Endothelial cell of umbilical vein (primary cell): Measurements from ENCODE around the gene BLOC1S6. TPM values are rescaled to one million over a fixed set of nuclear protein-coding genes. Genes with fewer than 3 reads are reported as not detected.

Experiments used
- BruUV-seq: library from RNA; stranded (reverse); fragments of 400-500 nt; replicated peaks from 2 replicates; lab custom pipeline; 2021; lab: Mats Ljungman, UMichigan
- CTCF ChIA-PET: fragments of 300-600, 350-600 bp; sonication (Branson Sonifier 250); formaldehyde crosslinking; loops from one replicate; lab custom pipeline; 2021; ENCODE audit warnings: antibody characterized with exemption, inconsistent platforms; lab: Charles Lee
- POLR2A ChIA-PET: fragments of 300-600, 350-600 bp; sonication (Branson Sonifier 250); formaldehyde crosslinking; loops from one replicate; lab custom pipeline; 2021; ENCODE audit warnings: antibody characterized with exemption, inconsistent platforms; lab: Charles Lee
- DNase-seq: peaks from one replicate; pipeline ENCODE4 v3.0.0-alpha.2; 2011; ENCODE audit warnings: low read depth, low spot score
- FAIRE-seq: peaks from 2 replicates; lab custom pipeline; 2011; peaks lifted over from hg19 to GRCh38; lab: Jason Lieb, UNC
- H2AFZ ChIP-seq: 2 replicates; pipeline ENCODE4 v1.6.0; 2012; ENCODE audit warnings: low read depth, low read length, control low read depth, inconsistent platforms
- H3K27ac ChIP-seq: 2 replicates; pipeline ENCODE4 v1.5.1; 2011; ENCODE audit warnings: low read depth, mild to moderate bottlenecking, control low read depth, low read length, moderate library complexity; ENCODE audit not compliant: insufficient read depth
- H3K27me3 ChIP-seq, 2 experiments: 2 replicates each; pipeline versions ENCODE4 v1.6.0 to v1.6.1; 2011; ENCODE audit warnings: low read length in 2 of 2, mixed read lengths in 1 of 2; ENCODE audit not compliant: control insufficient read depth in 2 of 2, insufficient read depth in 2 of 2
- H3K36me3 ChIP-seq, 2 experiments: 2 replicates in 1 of 2; 3 replicates in 1 of 2; pipeline ENCODE4 v1.5.1; 2011; ENCODE audit warnings: low read length in 2 of 2, mild to moderate bottlenecking in 1 of 2, moderate library complexity in 1 of 2; ENCODE audit not compliant: control insufficient read depth in 2 of 2, insufficient read depth in 2 of 2; ENCODE audit errors: extremely low read depth in 1 of 2
- H3K4me1 ChIP-seq: 3 replicates; pipeline ENCODE4 v1.5.1; 2011; ENCODE audit warnings: mild to moderate bottlenecking, low read length; ENCODE audit not compliant: control insufficient read depth, insufficient read depth; ENCODE audit errors: extremely low read depth
- H3K4me2 ChIP-seq: 2 replicates; pipeline ENCODE4 v1.6.1; 2011; ENCODE audit warnings: low read length, control low read depth, mixed read lengths; ENCODE audit not compliant: insufficient read depth
- H3K4me3 ChIP-seq, 3 experiments: fragments of 200-600 bp in 1 of 3; sonication (generic), shearing (Covaris generic) in 1 of 3; replicated peaks in 1 of 3; 2 replicates each; pipeline ENCODE4 v1.5.1; 2011 to 2016; ENCODE audit warnings: control low read depth in 3 of 3, low read length in 3 of 3, mild to moderate bottlenecking in 2 of 3, inconsistent platforms in 1 of 3, low read depth in 1 of 3, moderate library complexity in 1 of 3; ENCODE audit not compliant: insufficient read depth in 1 of 3
- H3K79me2 ChIP-seq: 2 replicates; pipeline ENCODE4 v1.6.0; 2012; ENCODE audit warnings: low read length, inconsistent platforms; ENCODE audit not compliant: control insufficient read depth, insufficient read depth
- H3K9ac ChIP-seq: replicated peaks from 2 replicates; pipeline ENCODE3; 2011; ENCODE audit warnings: low read length, control low read depth; ENCODE audit not compliant: insufficient read depth; ENCODE audit errors: extremely low read depth
- H3K9me1 ChIP-seq: replicated peaks from 3 replicates; pipeline ENCODE4 v1.6.0; 2011; ENCODE audit warnings: mild to moderate bottlenecking, low read length; ENCODE audit not compliant: control insufficient read depth, insufficient read depth; ENCODE audit errors: extremely low read depth
- H3K9me3 ChIP-seq: replicated peaks from 2 replicates; pipeline ENCODE4 v1.5.1; 2012; ENCODE audit warnings: low read length, inconsistent platforms; ENCODE audit not compliant: control insufficient read depth, insufficient read depth
- H4K20me1 ChIP-seq: replicated peaks from 2 replicates; pipeline ENCODE3; 2011; ENCODE audit warnings: mild to moderate bottlenecking, low read length; ENCODE audit not compliant: control insufficient read depth, insufficient read depth; ENCODE audit errors: extremely low read depth
- CTCF ChIP-seq, 2 donors: IDR thresholded peaks; 1 replicate in 1 of 2; 2 replicates in 1 of 2; pipeline ENCODE4 v1.5.1; 2011; ENCODE audit warnings: low read length in 2 of 2, mild to moderate bottlenecking in 2 of 2, moderate library complexity in 2 of 2, control low read depth in 1 of 2, inconsistent platforms in 1 of 2, low read depth in 1 of 2; ENCODE audit not compliant: insufficient read depth in 1 of 2; ENCODE audit errors: extremely low read depth in 1 of 2
- EZH2 ChIP-seq: IDR thresholded peaks from 2 replicates; pipeline ENCODE4 v1.6.1; 2012; ENCODE audit warnings: borderline replicate concordance, low read depth, mild to moderate bottlenecking, moderate library complexity, low read length, inconsistent platforms; ENCODE audit not compliant: severe bottlenecking
- FOS ChIP-seq: IDR thresholded peaks from 2 replicates; pipeline ENCODE4 v1.6.1; 2011; ENCODE audit warnings: mild to moderate bottlenecking, low read length, moderate library complexity, borderline replicate concordance; ENCODE audit not compliant: insufficient read depth
- GATA2 ChIP-seq: IDR thresholded peaks from 2 replicates; pipeline ENCODE4 v1.7.0; 2011; ENCODE audit warnings: low read depth, mild to moderate bottlenecking, moderate library complexity, mixed read lengths, low read length; ENCODE audit not compliant: insufficient read length, insufficient read depth
- JUN ChIP-seq: IDR thresholded peaks from 2 replicates; pipeline ENCODE4 v1.6.1; 2011; ENCODE audit warnings: borderline replicate concordance, low read depth; ENCODE audit not compliant: insufficient read length, insufficient read depth
- MAX ChIP-seq: IDR thresholded peaks from 2 replicates; pipeline ENCODE4 v1.6.1; 2011; ENCODE audit not compliant: insufficient read depth, insufficient read length
- MYC ChIP-seq: IDR thresholded peaks from one replicate; pipeline ENCODE4 v1.6.1; 2011; ENCODE audit warnings: mild to moderate bottlenecking, low read depth, low read length
- POLR2A ChIP-seq: IDR thresholded peaks from 2 replicates; pipeline ENCODE4 v1.6.1; 2012; ENCODE audit warnings: low read depth, mild to moderate bottlenecking, control low read depth, low read length
- POLR2AphosphoS5 ChIP-seq: IDR thresholded peaks from 2 replicates; pipeline ENCODE4 v1.6.1; 2012; ENCODE audit warnings: low read depth, mild to moderate bottlenecking, control low read depth, low read length, moderate library complexity; ENCODE audit not compliant: insufficient read depth
- dilution Hi-C: fragments of 300-500 bp; cut with MboI; formaldehyde crosslinking; loops from one replicate; pipeline ENCODE4 v1.15.0; 2019; ENCODE audit warnings: low sequenced_read_pairs; ENCODE audit not compliant: extremely low pct_ligation_motif_present
- intact Hi-C: fragments of 100-400 bp; cut with micrococcal nuclease; formaldehyde crosslinking; loops from one replicate; pipeline ENCODE4 v1.10.0; 2022
- polyA plus RNA-seq, 4 experiments: library from polyadenylated mRNA; depleted of rRNA in 3 of 4; stranded (reverse) in 3 of 4; unstranded in 1 of 4; fragments of >200 nt; gene quantifications; 2 replicates each; pipeline versions ENCODE4 v1.2.1 to v1.2.3, GENCODE V29; 2011 to 2012; ENCODE audit warnings: missing spikeins in 1 of 4
- total RNA-seq: library from RNA; stranded (reverse); gene quantifications from 2 replicates; pipeline ENCODE4 v1.2.3, GENCODE V29; 2021

Gene BLOC1S6
- total and polyA plus RNA-seq, 2 donors (not counting 3 experiments of a cell fraction or from before 2014, with no cell fraction given): 8.2 to 39.2 TPM

GRCh38 chr15:45606841-45607240 lies 19.7 kb downstream of the BLOC1S6 start:
- H3K36me3 ChIP-seq: peaks cover 5% of the 10 kb centered on the region in 2 experiments
- ChIA-PET CTCF (interaction anchor here (1.1 to 1.7 kb wide), 3 partner anchors 19 to 149 kb away, joined by 3 to 5 read pairs (median 3); partner anchors contain the start of gene BLOC1S6), POLR2A (no interaction called here)
- no peak overlapping the region for H3K4me3 ChIP-seq
- no peaks in the 10 kb centered on the region for H3K9me1 ChIP-seq
- H3K27me3 ChIP-seq: no peaks in the 10 kb centered on the region
- H3K4me1 ChIP-seq: no peaks in the 10 kb centered on the region
- TF ChIP-seq MAX (no peak), FOS (no peak), POLR2A (no peak), MYC (no peak), GATA2 (no peak), JUN (no peak), POLR2AphosphoS5 (no peak), EZH2 (no peak), CTCF (IDR thresholded peaks at IDR 0.05; ENCODE audit: extremely low read depth in 1 of 2, insufficient read depth in 1 of 2, low read depth in 1 of 2, low read length in 2 of 2) (no peak)
- peaks cover 2% of the 10 kb centered on the region for H3K79me2 ChIP-seq
- no peak for FAIRE-seq
- DNase-seq: no peak
- H2AFZ ChIP-seq: no peak overlapping the region
- BruUV-seq: no TSS peak
- intact Hi-C loops (no loop called here), dilution Hi-C loops (no loop called here)
- no peak overlapping the region for H3K27ac ChIP-seq
- H3K9ac ChIP-seq: no peak overlapping the region
- no peaks in the 10 kb centered on the region for H3K9me3 ChIP-seq
- H3K4me2 ChIP-seq: no peak overlapping the region
- H4K20me1 ChIP-seq: peaks cover 2% of the 10 kb centered on the region
